HepG2 (cell line): ENCODE results near the gene WNK2. TPM values are rescaled to one million over a fixed set of nuclear protein-coding genes. Genes with fewer than 3 reads are reported as not detected.

Source experiments
- AHDC1 ChIP-seq: sonication (generic); formaldehyde crosslinking; IDR thresholded peaks from 2 replicates; pipeline ENCODE4 v1.5.1; 2020; ENCODE audit warnings: mild to moderate bottlenecking, missing genetic modification reagents, borderline replicate concordance
- ATF1 ChIP-seq: IDR thresholded peaks from 2 replicates; pipeline ENCODE4 v1.6.1; 2016; ENCODE audit warnings: mild to moderate bottlenecking, control low read depth
- BRCA1 ChIP-seq: sonication (generic); formaldehyde crosslinking; IDR thresholded peaks from 2 replicates; pipeline ENCODE4 v1.4.0; 2020; ENCODE audit warnings: missing genetic modification reagents
- BRD4 ChIP-seq: sonication (generic); formaldehyde crosslinking; IDR thresholded peaks from 2 replicates; pipeline ENCODE4 v1.4.0; 2020; ENCODE audit warnings: missing genetic modification reagents
- E2F5 ChIP-seq: sonication (generic); formaldehyde crosslinking; conservative IDR thresholded peaks from 2 replicates; pipeline ENCODE4 v1.4.0; 2020; ENCODE audit warnings: missing genetic modification reagents
- HNF4A ChIP-seq: sonication (generic); formaldehyde crosslinking; IDR thresholded peaks from 2 replicates; pipeline ENCODE4 v1.4.0; 2020; ENCODE audit warnings: missing genetic modification reagents
- JARID2 ChIP-seq: sonication (generic); formaldehyde crosslinking; IDR thresholded peaks from 2 replicates; pipeline ENCODE4 v1.8.1; 2023; ENCODE audit warnings: missing genetic modification reagents, inconsistent platforms; ENCODE audit not compliant: insufficient replicate concordance
- KAT7 ChIP-seq: IDR thresholded peaks from 2 replicates; pipeline ENCODE4 v1.6.1; 2018; ENCODE audit warnings: borderline replicate concordance, missing compliant biosample characterization
- MIXL1 ChIP-seq: IDR thresholded peaks from 2 replicates; pipeline ENCODE4 v1.6.1; 2016
- MTA3 ChIP-seq: sonication (generic); formaldehyde crosslinking; IDR thresholded peaks from 2 replicates; pipeline ENCODE4 v1.4.0; 2020; ENCODE audit warnings: missing genetic modification reagents
- MXD3 ChIP-seq: IDR thresholded peaks from 2 replicates; pipeline ENCODE4 v1.6.1; 2016; ENCODE audit warnings: mild to moderate bottlenecking, missing biosample characterization, missing genetic modification reagents
- NR2F6 ChIP-seq, 2 experiments: IDR thresholded peaks; 2 replicates each; pipeline ENCODE4 v1.6.1; 2016; ENCODE audit warnings: antibody characterized with exemption in 1 of 2, mild to moderate bottlenecking in 1 of 2
- SALL1 ChIP-seq: sonication (generic); formaldehyde crosslinking; IDR thresholded peaks from 2 replicates; pipeline ENCODE4 v1.8.0; 2022; ENCODE audit warnings: mild to moderate bottlenecking, missing genetic modification reagents
- STAG1 ChIP-seq: sonication (generic); formaldehyde crosslinking; IDR thresholded peaks from 2 replicates; pipeline ENCODE4 v1.4.0; 2020; ENCODE audit warnings: missing genetic modification reagents
- TRIM24 ChIP-seq: sonication (generic); formaldehyde crosslinking; IDR thresholded peaks from 2 replicates; pipeline ENCODE4 v1.8.0; 2022; ENCODE audit warnings: mild to moderate bottlenecking, missing genetic modification reagents
- ZBTB38 ChIP-seq: sonication (generic); formaldehyde crosslinking; IDR thresholded peaks from 2 replicates; pipeline ENCODE4 v1.5.1; 2020; ENCODE audit warnings: mild to moderate bottlenecking, missing genetic modification reagents
- ZBTB7A ChIP-seq: sonication (generic); formaldehyde crosslinking; IDR thresholded peaks from 2 replicates; pipeline ENCODE4 v1.8.0; 2022; ENCODE audit warnings: mild to moderate bottlenecking, missing genetic modification reagents
- ZBTB7B ChIP-seq: sonication (generic); formaldehyde crosslinking; IDR thresholded peaks from 2 replicates; pipeline ENCODE4 v1.4.0; 2020; ENCODE audit warnings: missing genetic modification reagents
- ZNF17 ChIP-seq: sonication (generic); formaldehyde crosslinking; IDR thresholded peaks from 2 replicates; pipeline ENCODE4 v1.5.0; 2020; ENCODE audit warnings: mild to moderate bottlenecking, missing genetic modification reagents
- ZNF589 ChIP-seq: sonication (generic); formaldehyde crosslinking; conservative IDR thresholded peaks from 2 replicates; pipeline ENCODE4 v1.8.0; 2022; ENCODE audit warnings: mild to moderate bottlenecking, moderate library complexity, missing genetic modification reagents
- ZNF724P ChIP-seq: sonication (generic); formaldehyde crosslinking; IDR thresholded peaks from 2 replicates; pipeline ENCODE4 v1.8.0; 2022; ENCODE audit warnings: missing genetic modification reagents, borderline replicate concordance
- ZNF770 ChIP-seq: sonication (generic); formaldehyde crosslinking; IDR thresholded peaks from 2 replicates; pipeline ENCODE4 v1.5.0; 2020; ENCODE audit warnings: mild to moderate bottlenecking, missing genetic modification reagents
- polyA plus RNA-seq, 8 experiments: library from polyadenylated mRNA; depleted of rRNA in 3 of 8; stranded (reverse) in 7 of 8; unstranded in 1 of 8; fragments of >200 nt; fragmentation: Illumina TruSeq in 4 of 8; extraction: Trizol in 4 of 8; gene quantifications; 2 replicates each; pipeline versions ENCODE4 v1.2.1 to v1.2.3, GENCODE V29; 2011 to 2016; ENCODE audit warnings: low read depth in 4 of 8, missing spikeins in 1 of 8, mixed read lengths in 1 of 8; ENCODE audit not compliant: insufficient read depth in 1 of 8
- total RNA-seq, 5 experiments: library from RNA; depleted of rRNA; stranded (reverse); fragments of >200 nt; fragmentation: Illumina TruSeq; extraction: Trizol; gene quantifications; 2 replicates each; pipeline ENCODE4 v1.2.3, GENCODE V29; 2016; ENCODE audit warnings: low read depth in 1 of 5

Gene WNK2
- total and polyA plus RNA-seq, 2 of the 13 experiments (the other 11 are each of a cell fraction or from before 2014, with no cell fraction given): 10.5 to 12.0 TPM

GRCh38 chr9:93297659-93298497 is 113.9 kb downstream of the WNK2 start (continued):
- TF ChIP-seq ATF1 (no peak), KAT7 (CRISPR knock-in tag) (peak; percentile 15; the same call in 1 of the 2 replicates), BRD4 (CRISPR knock-in tag) (no peak; the same call in 1 of the 2 replicates), STAG1 (peak; percentile 18; the same call in 1 of the 2 replicates), ZBTB38 (CRISPR knock-in tag) (peak; percentile 37), JARID2 (CRISPR knock-in tag) (no peak), HNF4A (CRISPR knock-in tag) (peak; percentile 13; the same call in 1 of the 2 replicates), ZNF17 (CRISPR knock-in tag) (no peak), ZNF589 (CRISPR knock-in tag) (0 out of 2 replicates have a peak, but pooled peaks have one; percentile 6), MXD3 (0 out of 2 replicates have a peak, but pooled peaks have one; percentile 28), BRCA1 (CRISPR knock-in tag) (no peak), TRIM24 (no peak), ZBTB7A (CRISPR knock-in tag) (peak; percentile 18; the same call in 1 of the 2 replicates), ZNF724P (CRISPR knock-in tag) (no peak), SALL1 (peak; percentile 26; the same call in 1 of the 2 replicates), ZNF770 (CRISPR knock-in tag) (peak; percentile 84; the same call in 1 of the 2 replicates), E2F5 (CRISPR knock-in tag) (no peak), MIXL1 (CRISPR knock-in tag) (no peak), MTA3 (CRISPR knock-in tag) (no peak), AHDC1 (CRISPR knock-in tag) (peak; percentile 38; the same call in 1 of the 2 replicates), NR2F6 (IDR thresholded peaks at IDR 0.05) (no peak), NR2F6 (CRISPR knock-in tag; IDR thresholded peaks at IDR 0.05) (peak; percentile 27; the same call in 1 of the 2 replicates), ZBTB7B (CRISPR knock-in tag) (peak; percentile 55; the same call in 1 of the 2 replicates)
